ENCODE data around the gene CCDC183.
"Not testable (repeated sequence)": the region's sequence is repeated elsewhere in the genome, so short reads cannot be mapped to it uniquely, and the experiment has no call there.

Gene CCDC183

GRCh38 chr9:136843801-136844740 is 47.9 kb downstream of the CCDC183 start:
- H3K36me3 ChIP-seq = peaks cover 9 to 22% (median 12%) of the 10 kb centered on the region in 3 donors
- intact Hi-C loops (cut with DNase I; ENCODE audit: low total_unique reads) = loop anchor here (5.0 kb wide), 2 partner anchors 37 to 183 kb away; partner anchors contain the start of genes ABCA2 and RABL6
- not testable (repeated sequence) for DNase-seq, H3K4me3 ChIP-seq, H3K27ac ChIP-seq, H3K9me3 ChIP-seq
- H3K27me3 ChIP-seq = peaks cover 3 to 47% of the 10 kb centered on the region in 2 donors
- peaks cover 0 to 82% (median 59%) of the 10 kb centered on the region in 4 donors for H3K4me1 ChIP-seq
- TF ChIP-seq CTCF (IDR thresholded peaks at IDR 0.05) = peak; percentile 53 to 69

- no peaks in the 10 kb centered on the region for H3K9me3 ChIP-seq
- intact Hi-C loops (cut with DNase I; ENCODE audit: low total_unique reads) = loop anchor here (5.0 kb wide), 2 partner anchors 38 to 182 kb away; partner anchors contain the start of genes ABCA2 and RABL6
- H3K4me1 ChIP-seq = peaks cover 0 to 86% (median 61%) of the 10 kb centered on the region in 4 donors
- no peak for TF ChIP-seq CTCF (IDR thresholded peaks at IDR 0.05)
- no peak overlapping the region for H3K27ac ChIP-seq
- H3K27me3 ChIP-seq = peaks cover 3 to 47% of the 10 kb centered on the region in 2 donors
- peaks cover under 1 to 14% (median 5%) of the 10 kb centered on the region in 3 donors for H3K36me3 ChIP-seq
- no peak for DNase-seq
- H3K4me3 ChIP-seq = no peak overlapping the region
Measured at GRCh38 chr9:136844761-136845464, 48.8 kb downstream of the CCDC183 start.

GRCh38 chr9:136845465-136846260 is 49.5 kb downstream of the CCDC183 start:
- DNase-seq = no peak
- H3K4me1 ChIP-seq = peaks cover 0 to 87% (median 68%) of the 10 kb centered on the region in 4 donors
- no peak for TF ChIP-seq CTCF (IDR thresholded peaks at IDR 0.05)
- no peak overlapping the region for H3K27ac ChIP-seq
- no peaks in the 10 kb centered on the region for H3K9me3 ChIP-seq
- peaks cover 3 to 47% of the 10 kb centered on the region in 2 donors for H3K27me3 ChIP-seq
- intact Hi-C loops (cut with DNase I; ENCODE audit: low total_unique reads) = no loop called here
- H3K4me3 ChIP-seq = no peak overlapping the region
- peaks cover 0 to 8% (median 0%) of the 10 kb centered on the region in 3 donors for H3K36me3 ChIP-seq

- Histone ChIP-seq H3K4me3 (peak overlapping the region; percentile 70 to 94), H3K4me1 (peaks cover 0 to 84% (median 66%) of the 10 kb centered on the region in 4 donors), H3K27ac (no peak overlapping the region)
Measured at GRCh38 chr9:136846376-136847087, 50.4 kb downstream of the CCDC183 start.

More at GRCh38 chr9:136846376-136847087, 50.4 kb downstream of the CCDC183 start:
- intact Hi-C loops (cut with DNase I; ENCODE audit: low total_unique reads) = no loop called here
- Histone ChIP-seq H3K27me3 (peaks cover 3 to 47% of the 10 kb centered on the region in 2 donors), H3K9me3 (no peaks in the 10 kb centered on the region), H3K36me3 (peaks cover 0 to 10% (median 9%) of the 10 kb centered on the region in 3 donors)
- no peak for DNase-seq
- TF ChIP-seq CTCF (IDR thresholded peaks at IDR 0.05) = no peak
